GM19372 (cell line): ENCODE results near the gene CNTN1.

Source experiments
- ATAC-seq: cut with Tn5 transposase; IDR thresholded peaks from one replicate; pipeline ENCODE4 v1.9.1; 2021; ENCODE audit warnings: mild to moderate bottlenecking, low read depth, moderate library complexity; ENCODE audit not compliant: unreplicated experiment

Gene CNTN1

DNA sequence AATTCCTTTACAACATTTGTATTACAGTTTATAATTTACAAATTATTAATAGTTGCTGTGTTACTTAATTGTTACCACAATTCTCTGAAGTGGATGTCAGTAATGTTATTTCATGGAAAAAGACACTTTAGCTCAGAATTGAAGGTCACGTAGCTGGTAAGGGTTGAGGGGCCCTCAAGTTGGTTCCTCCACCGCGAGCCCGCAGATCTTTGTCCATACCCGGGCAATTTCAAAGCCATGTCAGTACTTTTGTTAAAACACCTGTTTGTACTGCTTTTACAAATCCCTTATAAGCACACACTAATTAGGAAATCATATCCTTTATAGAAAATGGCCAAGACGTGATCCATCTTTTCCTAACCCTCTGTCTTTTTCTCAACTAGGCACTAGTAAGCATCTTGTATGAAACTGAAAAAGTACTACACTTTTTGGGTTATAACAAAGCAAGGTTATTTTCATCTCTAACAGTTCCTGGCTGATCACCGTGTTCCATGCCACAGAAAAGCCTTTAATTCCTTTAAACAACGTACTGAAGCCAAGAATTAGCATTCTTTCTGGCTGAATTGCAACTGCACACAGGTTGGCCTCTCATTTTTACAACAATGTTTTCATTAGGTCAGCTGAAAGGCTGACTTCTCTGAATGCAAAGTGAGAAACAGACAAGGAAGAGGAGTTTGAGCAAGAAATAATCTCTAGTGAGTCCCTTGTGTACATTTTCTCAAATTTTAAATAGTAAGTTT, 76.1 kb downstream of the CNTN1 start:
- no peak for ATAC-seq

DNA sequence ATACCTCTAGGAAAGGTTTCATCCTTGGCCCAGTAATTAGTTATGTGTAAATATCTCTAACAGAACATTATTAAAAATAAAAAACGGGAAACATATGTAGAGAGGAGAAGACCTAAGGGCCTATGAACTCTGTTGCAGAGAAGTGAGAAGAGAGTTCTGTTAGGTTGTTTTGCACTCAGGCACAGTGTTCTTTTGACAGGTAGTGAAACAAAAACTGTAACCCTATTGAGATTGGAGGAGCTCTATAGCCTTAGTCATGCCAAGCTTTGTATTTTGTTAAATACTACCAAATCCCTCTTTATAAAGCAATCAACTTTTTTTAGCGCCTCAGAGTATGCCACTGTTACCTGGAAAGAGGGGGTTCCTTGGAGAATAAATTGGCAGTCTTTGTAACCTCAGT, 77.6 kb downstream of the CNTN1 start:
- no peak for ATAC-seq

DNA sequence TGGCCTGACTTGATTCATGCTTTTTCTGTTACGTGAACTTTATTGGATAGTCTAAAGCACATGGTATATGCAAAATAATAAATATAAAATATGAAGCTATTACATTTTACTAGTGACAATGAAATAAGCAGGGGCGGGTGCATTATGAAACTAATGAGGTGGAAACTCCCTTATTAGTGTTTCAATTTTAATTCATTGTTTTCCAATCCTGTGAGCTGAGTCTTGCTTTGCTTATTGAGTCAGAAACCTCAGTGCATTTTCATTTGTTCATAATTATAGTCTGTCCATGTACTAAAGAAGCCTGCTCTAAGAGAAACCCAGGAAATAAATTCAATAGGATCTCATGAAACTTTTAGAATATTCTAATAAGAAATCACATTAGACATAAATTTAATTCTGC, 78.5 kb downstream of the CNTN1 start:
- no peak for ATAC-seq

DNA sequence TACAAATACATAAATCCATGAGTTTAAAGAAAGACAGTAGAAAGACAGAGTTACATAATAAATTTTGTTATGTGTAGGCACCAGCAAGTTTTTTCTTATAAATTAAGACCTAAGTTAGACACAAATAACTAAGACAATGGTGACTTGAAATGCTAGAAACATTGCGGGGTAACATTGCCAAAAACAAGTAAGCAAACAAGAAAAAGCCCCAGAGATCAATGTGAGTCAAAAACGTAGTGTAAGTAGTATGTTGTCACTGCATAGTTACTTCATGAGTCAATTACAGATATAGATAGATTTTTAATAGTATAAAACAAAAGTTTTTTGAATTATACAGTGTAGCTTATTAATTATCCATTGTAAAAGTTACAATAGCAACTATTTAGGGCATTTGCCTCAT, 83.4 kb downstream of the CNTN1 start:
- no peak for ATAC-seq

DNA sequence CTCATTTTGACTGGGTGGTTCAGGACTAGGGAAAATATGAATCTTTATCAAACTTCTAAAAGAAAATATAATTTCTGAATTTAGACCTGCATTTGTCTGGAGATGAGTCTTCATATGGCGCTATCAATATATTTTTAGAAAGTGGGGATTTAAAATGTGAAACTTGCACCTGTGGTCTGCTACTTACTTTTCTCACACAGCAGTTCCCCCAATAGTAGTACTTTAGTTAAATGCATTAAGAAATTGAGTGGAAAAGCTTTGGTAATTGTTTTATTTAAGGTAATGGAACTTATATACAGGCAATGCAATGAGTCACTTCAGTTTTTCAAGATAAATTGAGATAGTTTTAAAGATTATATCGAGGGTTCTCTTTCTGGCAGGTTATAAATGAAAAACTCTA, 91.9 kb downstream of the CNTN1 start:
- no peak for ATAC-seq

DNA sequence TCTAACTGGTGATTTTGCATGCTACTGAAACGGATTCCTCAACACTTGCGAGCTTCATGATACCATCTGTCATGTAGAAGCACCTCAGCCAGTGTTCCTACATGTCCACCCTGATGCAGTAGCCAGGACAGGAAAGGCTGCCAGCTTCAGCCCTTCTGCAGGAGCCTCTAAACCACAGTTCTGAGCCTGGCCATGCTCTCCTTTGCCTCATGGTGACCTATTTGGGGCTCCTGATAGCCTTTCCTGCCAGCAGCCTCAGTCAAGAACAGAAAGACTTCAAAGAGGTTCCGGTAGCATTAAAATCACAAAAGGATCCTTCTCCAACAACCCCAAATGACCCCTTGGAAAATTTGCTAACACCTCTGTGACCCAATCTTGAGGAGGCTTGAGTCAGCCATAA, 96.0 kb downstream of the CNTN1 start:
- ATAC-seq, result no peak

DNA sequence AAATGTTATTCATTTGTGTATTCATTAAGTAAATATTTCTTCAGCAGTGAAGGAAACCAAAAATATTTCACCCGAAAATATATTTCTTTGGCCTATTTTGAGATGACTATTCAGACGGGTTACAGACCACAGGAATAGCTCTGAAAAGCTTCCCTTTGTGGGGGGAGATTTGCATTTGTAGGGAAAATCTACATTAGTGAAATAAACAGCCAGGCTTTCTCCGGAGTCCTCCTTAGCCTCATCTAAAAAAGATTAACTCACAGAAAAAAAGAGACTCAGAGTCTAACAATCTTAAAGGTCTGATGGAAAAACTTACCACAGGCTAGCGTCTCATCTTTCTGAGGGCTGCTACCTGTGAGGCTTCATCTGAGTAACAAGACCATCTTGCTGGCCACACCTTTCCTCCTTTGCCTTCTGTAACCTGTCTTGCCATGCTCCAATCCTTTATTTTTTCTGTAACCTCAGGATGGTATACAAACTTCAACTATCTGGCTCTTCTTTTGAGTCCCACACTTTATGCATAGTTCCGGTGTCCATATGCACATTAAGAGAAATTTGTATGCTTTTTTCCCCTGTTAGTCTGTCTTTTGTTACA, 100.7 kb downstream of the CNTN1 start:
- ATAC-seq, result no peak

DNA sequence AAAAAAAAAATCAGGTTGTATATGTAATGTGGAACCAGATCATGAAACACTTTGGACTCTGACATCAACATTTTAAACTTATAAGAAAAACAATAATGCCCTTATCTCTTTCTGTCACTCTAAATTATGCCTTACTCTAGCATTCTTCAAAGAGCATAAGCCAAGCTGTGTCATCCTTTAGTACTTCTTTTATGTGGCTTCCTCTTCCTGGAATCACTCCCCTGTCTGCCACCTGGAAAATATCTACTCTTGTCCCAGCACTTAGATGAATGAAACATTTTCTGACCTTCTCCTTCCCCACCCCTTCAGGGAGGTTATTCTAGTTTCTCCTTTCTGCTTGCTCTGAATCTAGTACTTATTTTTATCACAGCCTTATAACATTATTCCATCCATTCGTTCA, 101.2 kb downstream of the CNTN1 start:
- ATAC-seq, result no peak

DNA sequence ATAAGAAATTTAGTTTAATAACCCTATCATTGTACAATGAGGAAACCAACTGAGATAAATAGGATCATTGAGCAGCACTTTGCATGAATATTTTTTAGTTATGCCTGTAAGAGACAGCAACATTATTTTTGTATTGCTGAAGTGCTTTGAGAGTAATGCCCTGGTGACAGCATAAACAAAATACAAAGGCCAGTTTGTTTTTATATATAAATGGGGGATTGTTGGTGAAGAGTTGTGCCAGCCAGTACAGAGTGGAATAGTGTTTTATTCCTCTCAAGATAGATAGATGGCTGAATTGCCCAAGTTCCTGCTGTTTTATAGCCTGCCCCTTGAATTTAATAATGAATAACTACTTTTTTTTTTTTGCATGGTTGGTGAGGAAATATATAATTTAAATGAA, 101.8 kb downstream of the CNTN1 start:
- no peak for ATAC-seq

DNA sequence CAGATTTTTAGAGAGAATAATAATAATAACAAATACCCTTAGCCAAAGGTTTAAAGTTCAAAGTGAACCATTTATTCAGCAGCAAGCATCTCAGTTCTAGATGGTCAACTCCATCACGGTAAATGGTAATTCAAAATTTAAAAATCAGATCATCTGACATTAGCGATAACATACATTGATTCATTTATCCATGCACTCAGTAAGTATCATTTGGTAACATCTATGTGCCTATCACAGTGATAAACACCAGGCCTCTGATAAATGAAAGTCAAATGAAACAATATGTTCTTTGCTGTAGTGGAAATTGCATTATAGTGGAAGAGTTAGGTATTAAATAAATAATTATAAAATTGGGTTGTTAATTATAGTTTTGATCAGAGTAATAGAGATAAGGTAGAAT, 108.8 kb downstream of the CNTN1 start:
- ATAC-seq, result no peak

DNA sequence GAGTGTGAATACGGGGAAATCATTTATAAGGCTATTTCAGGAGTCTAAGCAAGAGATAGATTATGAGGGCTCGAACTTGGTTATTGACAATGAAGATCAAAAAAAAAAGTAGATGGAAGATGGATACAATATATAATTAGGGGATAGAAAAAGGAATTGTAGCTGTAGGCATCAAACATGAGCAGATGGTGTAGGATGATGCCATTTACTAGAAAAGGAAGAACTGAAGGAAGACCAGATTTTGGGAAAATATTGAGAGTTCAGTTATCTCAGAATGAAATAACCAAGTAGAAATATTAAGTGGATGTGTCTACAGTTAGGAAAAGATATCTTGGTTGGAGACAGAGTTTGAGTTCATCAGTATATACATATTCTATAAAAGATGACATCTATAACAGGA, 109.6 kb downstream of the CNTN1 start:
- ATAC-seq, result no peak

DNA sequence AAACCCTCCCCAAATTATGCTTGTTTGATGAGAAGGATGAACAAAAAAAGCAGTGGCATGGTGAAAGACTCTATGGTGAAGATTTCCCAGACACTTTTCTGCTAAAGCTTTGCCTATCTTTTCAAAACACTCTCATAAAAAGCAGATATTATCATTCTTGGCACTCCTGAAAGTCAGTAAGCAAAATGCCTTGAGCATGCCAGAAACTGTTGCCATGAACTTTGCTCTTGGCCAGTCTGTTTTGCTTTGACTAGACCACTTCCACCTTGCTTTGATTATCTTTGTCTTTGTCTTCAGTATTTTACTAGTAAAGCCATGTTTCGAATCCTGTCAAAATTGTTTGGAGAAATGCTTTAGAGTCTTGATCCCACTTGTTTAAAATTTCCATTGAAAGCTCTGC, 110.4 kb downstream of the CNTN1 start:
- ATAC-seq, result no peak

DNA sequence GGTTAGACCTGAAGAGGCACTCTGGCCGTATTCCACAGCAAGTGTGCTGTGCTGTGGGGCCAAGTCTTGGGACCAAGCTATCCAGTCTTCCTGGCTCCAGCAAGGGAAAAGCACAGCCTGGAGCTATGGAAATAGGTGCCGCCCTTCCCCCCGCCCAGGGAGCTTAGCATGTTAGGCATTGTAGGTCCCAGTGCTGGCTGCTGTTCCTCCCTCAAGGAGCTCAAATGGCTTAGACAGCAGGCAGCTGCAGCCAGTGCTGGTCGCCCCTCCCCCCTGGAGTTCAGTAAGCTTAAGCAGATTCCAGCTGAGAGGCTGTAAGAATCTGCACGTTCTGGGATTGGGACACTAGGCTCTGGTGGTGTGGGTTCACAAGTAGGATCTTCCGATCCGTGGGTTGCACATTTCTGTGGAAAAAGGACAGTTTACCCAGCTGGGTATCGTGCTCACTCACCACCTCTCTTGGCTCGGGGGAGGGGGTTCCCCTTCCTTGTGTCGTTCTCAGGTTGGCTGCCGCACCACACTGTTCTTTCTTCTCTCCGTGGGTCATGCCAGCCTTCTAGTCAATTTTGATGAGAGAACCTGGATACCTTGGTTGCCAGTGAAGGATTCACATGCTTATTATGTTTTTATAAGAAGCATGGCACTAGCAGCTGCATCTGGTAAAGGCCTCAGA, 127.3 kb downstream of the CNTN1 start:
- ATAC-seq, result no peak

DNA sequence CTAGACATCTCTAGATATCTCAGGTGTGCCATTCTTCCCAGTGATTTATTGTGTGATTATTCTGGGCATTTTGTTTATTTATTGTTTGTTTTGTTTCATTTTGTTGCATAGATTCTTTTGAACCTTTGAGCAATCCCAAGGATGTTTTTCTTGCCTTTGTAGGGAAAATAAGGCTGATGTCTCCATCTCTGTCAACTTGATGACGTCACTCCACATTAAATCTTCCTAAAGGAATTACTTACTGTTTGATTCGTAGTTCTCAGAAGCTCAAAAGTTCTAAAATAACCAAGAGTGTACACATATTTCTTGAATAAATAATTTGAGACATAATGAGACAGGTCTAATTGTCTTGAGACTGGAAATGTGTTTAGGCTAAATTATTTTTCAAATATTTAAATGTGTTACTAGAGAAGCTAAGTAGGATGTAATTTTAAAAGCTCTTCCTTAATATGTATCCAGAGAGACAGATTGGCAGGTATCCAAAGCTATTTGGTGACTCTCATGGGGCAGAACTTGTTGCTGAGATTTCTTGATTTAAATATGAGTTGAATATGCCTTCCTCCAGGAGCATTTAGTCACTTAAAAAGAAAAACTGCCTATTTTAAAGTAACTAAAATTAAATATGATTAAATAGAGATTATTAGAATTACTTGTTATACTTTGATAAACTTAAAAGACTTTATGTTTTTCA, 128.7 kb downstream of the CNTN1 start:
- ATAC-seq, result no peak

DNA sequence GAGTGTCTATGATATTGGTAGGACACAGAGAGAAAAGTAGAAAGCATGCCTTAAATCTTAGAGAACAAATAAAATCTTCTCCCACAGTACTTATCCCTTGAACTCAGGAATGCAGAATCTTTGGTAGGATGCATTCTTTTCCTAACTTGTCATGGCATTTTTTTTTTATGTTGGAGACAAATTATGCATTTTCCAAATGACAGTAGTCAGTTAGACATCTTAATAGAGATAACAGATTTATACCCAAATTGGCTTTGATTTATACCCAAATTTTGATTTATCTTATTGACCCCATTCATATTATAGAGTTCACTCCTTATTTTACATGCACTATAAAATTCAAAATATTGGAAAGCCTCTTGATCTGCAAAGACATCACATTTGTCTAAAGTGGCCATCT, 132.9 kb downstream of the CNTN1 start:
- ATAC-seq, result no peak

DNA sequence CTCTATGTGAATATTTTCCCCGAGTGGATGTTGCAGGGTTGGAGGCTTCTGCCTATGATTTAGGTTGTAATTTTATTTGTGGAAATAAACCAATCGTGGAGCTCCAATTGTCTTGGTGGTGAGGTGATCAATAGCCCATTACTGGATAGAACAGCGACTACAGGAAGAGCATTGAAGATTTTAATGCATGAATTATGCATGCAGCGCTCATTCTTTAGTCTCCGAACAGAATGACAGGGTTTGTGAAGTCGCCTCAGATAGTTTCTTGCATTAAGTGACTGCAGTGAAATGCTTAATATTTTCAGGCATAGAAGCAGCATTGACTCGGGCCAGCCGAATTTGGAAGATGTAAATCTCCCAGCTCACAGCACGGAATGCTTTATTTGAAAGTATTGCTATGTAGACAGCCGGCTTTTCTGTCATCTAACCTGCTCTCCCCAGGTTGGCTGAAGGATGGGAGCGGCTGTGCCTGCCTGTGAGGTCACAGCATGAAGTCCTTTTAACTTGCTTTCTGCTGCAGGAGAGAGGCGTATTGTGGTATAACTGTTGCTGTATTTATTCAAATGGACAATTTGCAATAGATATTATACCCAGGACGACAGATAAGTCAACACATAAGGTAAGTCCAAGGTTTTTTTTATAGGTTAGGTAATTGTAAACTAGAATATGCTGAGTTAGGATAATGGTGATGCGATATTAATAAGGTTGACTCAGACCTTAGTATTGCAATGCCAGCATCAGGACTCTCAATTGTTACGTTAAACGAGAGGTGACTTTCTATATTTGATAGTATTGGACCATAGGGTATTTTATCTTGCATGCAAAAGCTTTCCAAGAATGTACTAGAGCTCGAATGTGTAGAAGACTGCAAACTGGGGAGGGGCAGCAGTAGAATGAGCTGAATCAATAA, 135.7 kb downstream of the CNTN1 start:
- ATAC-seq, result no peak

DNA sequence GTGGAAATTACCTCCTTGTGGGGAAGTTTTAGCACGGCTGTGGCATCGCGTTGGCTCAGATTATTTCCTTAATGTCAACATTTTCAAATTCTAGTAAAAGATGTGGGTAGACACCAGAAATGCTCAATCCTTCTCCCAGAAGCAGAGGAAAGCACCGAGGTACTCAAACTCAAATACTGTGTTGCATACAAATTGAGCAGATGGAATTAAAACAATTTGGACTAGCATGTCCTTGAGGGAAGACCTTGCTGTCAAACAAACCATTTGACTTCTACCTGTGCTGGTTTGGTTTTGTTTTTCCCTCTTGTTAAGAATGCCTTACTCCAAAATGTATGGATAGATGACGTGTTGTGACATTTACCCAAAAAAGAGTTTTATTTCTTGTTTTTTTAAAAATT, 136.4 kb downstream of the CNTN1 start:
- no peak for ATAC-seq

DNA sequence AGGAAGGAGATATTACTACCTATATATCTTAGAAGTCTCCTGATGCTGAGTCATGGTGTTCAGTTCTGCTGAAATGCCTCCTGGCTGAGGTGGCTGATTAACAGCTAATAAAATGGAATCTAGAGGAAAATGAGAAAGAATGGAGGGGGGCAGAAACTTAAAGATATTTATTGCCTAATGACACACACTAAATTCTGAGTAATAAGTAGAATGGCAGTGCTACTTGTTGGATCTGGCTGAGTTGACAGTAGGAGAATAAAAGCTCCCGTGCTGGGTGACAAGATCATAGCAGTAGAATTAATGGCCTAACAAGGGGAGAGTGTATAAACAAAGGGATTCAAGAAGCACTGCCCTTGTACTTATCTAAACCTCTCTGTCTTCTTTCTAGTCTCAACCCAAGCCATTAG, 137.5 kb downstream of the CNTN1 start:
- no peak for ATAC-seq

DNA sequence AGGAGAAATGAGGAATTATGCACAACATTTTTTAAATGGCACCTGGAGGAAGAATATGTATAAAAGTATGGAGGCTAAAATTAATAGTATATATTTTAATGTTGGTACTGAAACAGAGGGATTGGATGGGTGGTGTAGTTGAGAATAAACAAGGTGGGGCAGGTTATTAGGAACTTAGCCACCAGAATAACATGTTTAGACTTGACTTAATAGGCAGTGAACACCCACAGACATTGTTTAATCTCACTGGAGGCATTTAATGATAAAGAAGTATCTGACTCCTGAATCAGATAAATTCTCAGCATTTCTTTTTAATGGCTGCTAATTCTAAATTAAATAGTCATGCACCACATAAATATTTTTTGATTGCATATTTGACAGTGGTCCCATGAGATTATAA, 139.7 kb downstream of the CNTN1 start:
- ATAC-seq, result no peak

DNA sequence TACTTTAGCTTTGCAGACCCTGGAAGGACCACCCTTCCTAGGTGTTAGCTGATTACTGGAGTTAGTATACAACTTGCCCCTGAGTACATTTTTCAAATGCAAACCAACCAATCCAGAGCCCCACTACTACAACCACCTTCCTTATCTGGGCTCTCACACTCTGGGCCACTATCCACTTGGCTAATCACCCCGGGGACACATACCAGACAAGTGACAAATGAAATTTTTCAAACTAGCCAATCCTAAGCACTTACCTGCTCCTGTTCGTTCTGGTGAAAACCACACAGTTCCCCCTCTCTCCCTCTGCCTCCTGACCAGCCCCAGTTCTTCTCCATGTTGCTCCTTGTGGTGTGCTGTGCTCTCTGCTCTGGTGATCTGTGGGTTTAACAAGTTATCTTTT, 140.4 kb downstream of the CNTN1 start:
- no peak for ATAC-seq
